Smooth muscle cell (in vitro differentiated cells): ENCODE measurements around the gene CDK6. TPM values are rescaled to one million over a fixed set of nuclear protein-coding genes. Genes with fewer than 3 reads are reported as not detected.

Source experiments
- DNase-seq: peaks from one replicate; lab custom pipeline; 2025; ENCODE audit not compliant: unreplicated experiment; lab: John Stamatoyannopoulos, UW
- H2AFZ ChIP-seq: fragments of 200-600 bp; sonication (generic); 2 replicates; pipeline ENCODE4 v1.6.0; 2016; ENCODE audit warnings: antibody characterized with exemption, low read depth, mild to moderate bottlenecking
- H3F3A ChIP-seq: fragments of 200-600 bp; sonication (generic); 2 replicates; pipeline ENCODE4 v1.6.0; 2017; ENCODE audit warnings: antibody characterized with exemption, low read depth
- H3K27ac ChIP-seq: fragments of 200-600 bp; sonication (generic); 2 replicates; pipeline ENCODE4 v1.5.1; 2016; ENCODE audit warnings: low read depth, mild to moderate bottlenecking
- H3K27me3 ChIP-seq: fragments of 200-600 bp; sonication (generic); 2 replicates; pipeline ENCODE4 v1.6.1; 2016; ENCODE audit warnings: low read depth, mild to moderate bottlenecking
- H3K36me3 ChIP-seq: fragments of 200-600 bp; sonication (generic); 2 replicates; pipeline ENCODE4 v1.5.1; 2016; ENCODE audit warnings: low read depth
- H3K4me1 ChIP-seq: fragments of 200-600 bp; sonication (generic); 2 replicates; pipeline ENCODE4 v1.5.1; 2016; ENCODE audit warnings: low read depth
- H3K4me2 ChIP-seq: fragments of 200-600 bp; sonication (generic); 2 replicates; pipeline ENCODE4 v1.6.0; 2016; ENCODE audit warnings: mild to moderate bottlenecking
- H3K4me3 ChIP-seq: fragments of 200-600 bp; sonication (generic); 2 replicates; pipeline ENCODE4 v1.5.1; 2016; ENCODE audit warnings: mild to moderate bottlenecking
- H3K79me2 ChIP-seq: fragments of 200-600 bp; sonication (generic); 2 replicates; pipeline ENCODE4 v1.6.0; 2016; ENCODE audit warnings: low read depth, mild to moderate bottlenecking
- H3K9ac ChIP-seq: fragments of 200-600 bp; sonication (generic); 2 replicates; pipeline ENCODE4 v1.6.0; 2016; ENCODE audit warnings: low read depth
- H3K9me3 ChIP-seq: fragments of 200-600 bp; sonication (generic); replicated peaks from 2 replicates; pipeline ENCODE4 v1.5.1; 2016; ENCODE audit warnings: low read depth
- H4K20me1 ChIP-seq: fragments of 200-600 bp; sonication (generic); 2 replicates; pipeline ENCODE4 v1.6.0; 2016; ENCODE audit warnings: low read depth
- WGBS: methylation state at CpG from one replicate; pipeline ENCODE4 v1.1.7; 2016; ENCODE audit warnings: low lambda C conversion rate; 5-methylcytosine and 5-hydroxymethylcytosine counted together
- polyA plus RNA-seq: library from polyadenylated mRNA; unstranded; fragments of >200 nt; fragmentation: Nextera tagmentation; extraction: Ambion mirVana; gene quantifications from 2 replicates; pipeline ENCODE4 v1.2.1, GENCODE V29; 2016
- total RNA-seq: library from RNA; depleted of rRNA; stranded (reverse); fragments of >200 nt; gene quantifications from 2 replicates; pipeline ENCODE4 v1.2.3, GENCODE V29; 2014
- TF ChIP-seq, protein P1 (sequence below): fragments of 200-600 bp; sonication (generic); IDR thresholded peaks from 2 replicates; pipeline ENCODE4 v1.5.1; 2017; ENCODE audit warnings: borderline replicate concordance, mild to moderate bottlenecking, antibody characterized with exemption; ENCODE audit not compliant: insufficient read depth, poor library complexity, severe bottlenecking

The CDK6 gene
- total and polyA plus RNA-seq, 2 experiments from 2014 or later, result 34.2 to 99.2 TPM

DNA sequence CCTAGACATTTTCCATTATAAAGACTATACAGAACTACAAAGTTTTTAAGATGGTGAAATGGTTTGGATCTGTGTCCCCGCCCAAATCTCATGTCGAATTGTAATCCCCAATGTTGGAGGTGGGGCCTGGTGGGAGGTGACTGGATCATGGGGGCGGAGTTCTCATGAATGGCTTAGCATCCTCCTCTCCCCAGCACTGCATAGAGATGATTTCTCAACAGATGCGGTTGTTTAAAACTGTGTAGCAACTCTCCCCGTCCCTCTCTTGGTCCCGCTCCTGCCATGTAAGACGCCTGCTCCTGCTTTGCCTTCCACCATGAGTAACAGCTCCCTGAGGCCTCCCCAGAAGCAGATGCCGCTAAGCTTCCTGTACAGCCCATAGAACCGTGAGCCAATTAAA is 247.8 kb downstream of the CDK6 start:
- Histone ChIP-seq H2AFZ (no peak overlapping the region), H4K20me1 (peaks cover 56% of the 10 kb centered on the region), H3K4me2 (peak overlapping the region; percentile 84), H3K9me3 (no peaks in the 10 kb centered on the region), H3K4me3 (peak overlapping the region; percentile 84), H3K27me3 (no peaks in the 10 kb centered on the region), H3K27ac (no peak overlapping the region), H3K36me3 (no peaks in the 10 kb centered on the region), H3F3A (no peaks in the 10 kb centered on the region), H3K79me2 (peaks cover 63% of the 10 kb centered on the region), H3K4me1 (peaks cover 6% of the 10 kb centered on the region), H3K9ac (no peak overlapping the region)
- TF ChIP-seq, protein P1, sequence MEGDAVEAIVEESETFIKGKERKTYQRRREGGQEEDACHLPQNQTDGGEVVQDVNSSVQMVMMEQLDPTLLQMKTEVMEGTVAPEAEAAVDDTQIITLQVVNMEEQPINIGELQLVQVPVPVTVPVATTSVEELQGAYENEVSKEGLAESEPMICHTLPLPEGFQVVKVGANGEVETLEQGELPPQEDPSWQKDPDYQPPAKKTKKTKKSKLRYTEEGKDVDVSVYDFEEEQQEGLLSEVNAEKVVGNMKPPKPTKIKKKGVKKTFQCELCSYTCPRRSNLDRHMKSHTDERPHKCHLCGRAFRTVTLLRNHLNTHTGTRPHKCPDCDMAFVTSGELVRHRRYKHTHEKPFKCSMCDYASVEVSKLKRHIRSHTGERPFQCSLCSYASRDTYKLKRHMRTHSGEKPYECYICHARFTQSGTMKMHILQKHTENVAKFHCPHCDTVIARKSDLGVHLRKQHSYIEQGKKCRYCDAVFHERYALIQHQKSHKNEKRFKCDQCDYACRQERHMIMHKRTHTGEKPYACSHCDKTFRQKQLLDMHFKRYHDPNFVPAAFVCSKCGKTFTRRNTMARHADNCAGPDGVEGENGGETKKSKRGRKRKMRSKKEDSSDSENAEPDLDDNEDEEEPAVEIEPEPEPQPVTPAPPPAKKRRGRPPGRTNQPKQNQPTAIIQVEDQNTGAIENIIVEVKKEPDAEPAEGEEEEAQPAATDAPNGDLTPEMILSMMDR, result no peak
- DNase-seq, result no peak
- WGBS, result 75% methylated on average over 9 of the region's 9 CpGs

DNA sequence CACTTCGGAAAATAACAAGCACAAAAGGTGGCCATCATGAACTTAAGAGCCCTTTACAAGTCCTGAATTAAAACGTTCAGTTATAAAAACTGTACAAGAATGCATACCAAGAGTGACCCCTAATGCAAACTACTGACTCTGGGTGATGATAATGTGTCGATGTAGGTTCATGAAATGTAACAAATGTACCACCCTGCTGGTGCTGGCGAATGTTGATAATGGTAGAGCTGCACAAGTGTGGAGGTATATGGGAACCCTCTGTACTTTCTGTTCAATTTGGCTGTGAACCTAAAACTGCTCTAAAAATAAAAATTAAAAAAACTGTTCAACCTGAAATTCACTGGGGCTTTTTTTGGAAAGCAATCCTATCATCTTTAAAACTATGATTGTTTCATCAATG is 249.5 kb downstream of the CDK6 start:
- TF ChIP-seq, protein P1, result no peak
- Histone ChIP-seq H3K9me3 (no peaks in the 10 kb centered on the region), H2AFZ (no peak overlapping the region), H3K27me3 (no peaks in the 10 kb centered on the region), H3K36me3 (no peaks in the 10 kb centered on the region), H3K4me3 (no peak overlapping the region), H3K79me2 (peaks cover 80% of the 10 kb centered on the region), H3F3A (no peaks in the 10 kb centered on the region), H3K9ac (no peak overlapping the region), H3K4me1 (peaks cover 6% of the 10 kb centered on the region), H4K20me1 (peaks cover 72% of the 10 kb centered on the region), H3K27ac (no peak overlapping the region), H3K4me2 (peak overlapping the region; percentile 23)
- WGBS, result 92% methylated on average over 4 of the region's 4 CpGs
- no peak for DNase-seq

DNA sequence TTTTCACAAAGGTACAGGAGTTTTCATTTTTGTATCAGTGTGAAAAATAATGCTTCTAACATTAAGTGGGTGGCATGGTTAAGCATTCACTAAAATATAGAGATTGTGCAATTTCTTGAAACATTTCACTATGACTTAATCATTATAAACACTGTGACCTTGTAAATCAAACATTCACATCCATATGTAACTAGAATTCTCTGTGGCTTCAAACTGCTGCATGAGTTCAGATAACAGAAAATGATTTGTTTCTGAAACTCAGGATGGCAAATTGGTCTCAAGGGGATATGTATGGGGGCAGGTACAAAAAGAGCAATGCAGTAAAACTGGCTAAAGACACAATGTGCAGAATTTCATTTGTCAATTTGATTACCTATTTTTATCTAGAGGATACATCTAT is 250.0 kb downstream of the CDK6 start:
- DNase-seq, result no peak
- H3K4me2 ChIP-seq, result peak overlapping the region; percentile 23
- no peak overlapping the region for H3K9ac ChIP-seq
- TF ChIP-seq, protein P1, result no peak
- no peaks in the 10 kb centered on the region for H3K27me3 ChIP-seq
- H3K36me3 ChIP-seq, result no peaks in the 10 kb centered on the region
- H3K4me1 ChIP-seq, result peaks cover 6% of the 10 kb centered on the region
- H3K27ac ChIP-seq, result no peak overlapping the region
- no peaks in the 10 kb centered on the region for H3F3A ChIP-seq
- H2AFZ ChIP-seq, result no peak overlapping the region
- H3K79me2 ChIP-seq, result peaks cover 84% of the 10 kb centered on the region
- H4K20me1 ChIP-seq, result peaks cover 76% of the 10 kb centered on the region
- no peaks in the 10 kb centered on the region for H3K9me3 ChIP-seq
- no peak overlapping the region for H3K4me3 ChIP-seq

DNA sequence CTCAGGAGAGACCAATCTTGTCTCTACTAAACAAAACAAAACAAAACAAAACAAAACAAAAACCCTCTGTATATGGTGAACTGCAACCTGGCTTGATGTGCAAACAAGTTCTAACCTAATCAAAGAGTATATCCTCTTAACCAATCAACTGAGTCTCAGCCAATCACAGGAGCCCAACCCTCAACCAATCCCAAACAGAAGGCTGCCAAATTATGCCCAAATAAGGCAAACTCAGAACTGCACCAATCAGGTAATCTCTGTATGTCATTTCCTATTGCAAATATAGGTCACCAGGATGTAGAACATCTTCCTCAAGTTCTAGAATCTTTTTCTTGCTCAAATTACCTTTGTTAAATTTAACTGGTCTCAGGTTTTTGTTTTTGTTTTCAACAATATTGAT is 251.4 kb downstream of the CDK6 start:
- no peak overlapping the region for H3K4me3 ChIP-seq
- no peaks in the 10 kb centered on the region for H3K27me3 ChIP-seq
- TF ChIP-seq, protein P1, result no peak
- H3K79me2 ChIP-seq, result peaks cover 99% of the 10 kb centered on the region
- peaks cover 89% of the 10 kb centered on the region for H4K20me1 ChIP-seq
- H2AFZ ChIP-seq, result no peak overlapping the region
- no peaks in the 10 kb centered on the region for H3K9me3 ChIP-seq
- no peak overlapping the region for H3K9ac ChIP-seq
- H3K27ac ChIP-seq, result no peak overlapping the region
- H3F3A ChIP-seq, result no peaks in the 10 kb centered on the region
- DNase-seq, result no peak
- H3K4me1 ChIP-seq, result peaks cover 6% of the 10 kb centered on the region
- peaks cover 6% of the 10 kb centered on the region for H3K36me3 ChIP-seq
- H3K4me2 ChIP-seq, result no peak overlapping the region
